ENCODE measurements around the gene RPS8. TPM values are rescaled to one million over a fixed set of nuclear protein-coding genes. Genes with fewer than 3 reads are reported as not detected.
"Not testable (repeated sequence)": the region's sequence is repeated elsewhere in the genome, so short reads cannot be mapped to it uniquely, and the experiment has no call there.

Gene RPS8
- total and polyA plus RNA-seq, 4 experiments from 2014 or later = 778 to 2,811 (median 2,025) TPM

- CTCF ChIA-PET (ENCODE audit: partially characterized antibody) = interaction anchor here (1.3 to 7.3 kb wide), 5 partner anchors 14 to 670 kb away, joined by 5 to 174 read pairs (median 9); partner anchors contain the start of genes BTBD19, DYNLT4 and PLK3
- POLR2A ChIA-PET (ENCODE audit: partially characterized antibody) = interaction anchor here (1.1 to 22.2 kb wide), 6 partner anchors 13 to 189 kb away, joined by 3 to 1564 read pairs (median 62); partner anchors contain the start of genes BTBD19, DYNLT4, HECTD3 and PLK3
- no peaks in the 10 kb centered on the region for H3K27me3 Mint-ChIP-seq
- peaks cover 31% of the 10 kb centered on the region for H3K4me1 ChIP-seq (ENCODE audit: insufficient read depth, low read length)
- no peak overlapping the region for H3K4me3 Mint-ChIP-seq
- H3K27ac Mint-ChIP-seq = peak overlapping the region in 1 of 7 donors; percentile 100
- no peak overlapping the region for H3K27ac ChIP-seq (ENCODE audit: low read depth, low read length)
- H3K36me3 ChIP-seq (ENCODE audit: insufficient read depth, low read length) = no peaks in the 10 kb centered on the region
- H3K4me3 ChIP-seq (ENCODE audit: low read length in 2 of 2) = no peak overlapping the region
- H3K4me1 Mint-ChIP-seq = peaks cover 17 to 44% (median 28%) of the 10 kb centered on the region in 4 donors
- no peaks in the 10 kb centered on the region for H3K27me3 ChIP-seq (ENCODE audit: insufficient read depth, low read length)
- DNase-seq = peak in 1 of 5 donors; percentile 35
- no peaks in the 10 kb centered on the region for H3K9me3 ChIP-seq (ENCODE audit: control insufficient read depth in 1 of 2, low read length in 2 of 2)
- peaks cover 0 to 5% of the 10 kb centered on the region in 2 donors for H3K36me3 Mint-ChIP-seq
- intact Hi-C loops (cut with micrococcal nuclease) = no loop called here
- no peaks in the 10 kb centered on the region for H3K9me3 Mint-ChIP-seq
Observed at GRCh38 chr1:44822131-44822701, 46.9 kb downstream of the RPS8 start.

GRCh38 chr1:44822981-44823451, 47.7 kb downstream of the RPS8 start:
- Mint-ChIP-seq H3K4me3 (no peak overlapping the region), H3K36me3 (peaks cover 0 to 5% of the 10 kb centered on the region in 2 donors), H3K27ac (peak overlapping the region in 3 of 7 donors; percentile 18 to 59 (median 27)), H3K4me1 (peaks cover 12 to 36% (median 22%) of the 10 kb centered on the region in 4 donors), H3K27me3 (no peaks in the 10 kb centered on the region), H3K9me3 (no peaks in the 10 kb centered on the region)
- POLR2A ChIA-PET (ENCODE audit: partially characterized antibody) = interaction anchor here (0.6 to 22.2 kb wide), 6 partner anchors 18 to 189 kb away, joined by 3 to 1564 read pairs (median 62); partner anchors contain the start of genes BTBD19, DYNLT4, HECTD3 and PLK3
- Histone ChIP-seq H3K4me1 (ENCODE audit: insufficient read depth, low read length) (peaks cover 29% of the 10 kb centered on the region), H3K9me3 (ENCODE audit: control insufficient read depth in 1 of 2, low read length in 2 of 2) (no peaks in the 10 kb centered on the region), H3K4me3 (ENCODE audit: low read length in 2 of 2) (no peak overlapping the region), H3K27ac (ENCODE audit: low read depth, low read length) (no peak overlapping the region), H3K27me3 (ENCODE audit: insufficient read depth, low read length) (no peaks in the 10 kb centered on the region), H3K36me3 (ENCODE audit: insufficient read depth, low read length) (no peaks in the 10 kb centered on the region)
- intact Hi-C loops (cut with micrococcal nuclease) = no loop called here
- no peak for DNase-seq
- CTCF ChIA-PET (ENCODE audit: partially characterized antibody) = interaction anchor here (1.0 to 7.3 kb wide), 6 partner anchors 9 to 669 kb away, joined by 3 to 174 read pairs (median 8); partner anchors contain the start of genes BTBD19, DYNLT4 and PLK3

GRCh38 chr1:44824392-44824791, 49.1 kb downstream of the RPS8 start:
- H3K27me3 ChIP-seq (ENCODE audit: insufficient read depth, low read length); H3K9me3 Mint-ChIP-seq; H3K27ac ChIP-seq (ENCODE audit: low read depth, low read length); H3K27me3 Mint-ChIP-seq; H3K9me3 ChIP-seq (ENCODE audit: control insufficient read depth in 1 of 2, low read length in 2 of 2); H3K36me3 ChIP-seq (ENCODE audit: insufficient read depth, low read length); DNase-seq; intact Hi-C loops (cut with micrococcal nuclease); H3K36me3 Mint-ChIP-seq; H3K27ac Mint-ChIP-seq; H3K4me3 Mint-ChIP-seq; H3K4me3 ChIP-seq (ENCODE audit: low read length in 2 of 2): not testable (repeated sequence)
- peaks cover 7 to 22% (median 13%) of the 10 kb centered on the region in 4 donors for H3K4me1 Mint-ChIP-seq
- POLR2A ChIA-PET (ENCODE audit: partially characterized antibody) = interaction anchor here (1.2 to 22.2 kb wide), 3 partner anchors 19 to 187 kb away, joined by 3 to 1564 read pairs (median 49); partner anchors contain the start of genes BTBD19, DYNLT4, HECTD3 and PLK3
- peaks cover 18% of the 10 kb centered on the region for H3K4me1 ChIP-seq (ENCODE audit: insufficient read depth, low read length)
- CTCF ChIA-PET (ENCODE audit: partially characterized antibody) = interaction anchor here (1.7 kb wide), 1 partner anchor 94 kb away, joined by 3 read pairs; the partner anchor contains the start of gene RNU5D-1

- H3K4me3 Mint-ChIP-seq = no peak overlapping the region
- Histone ChIP-seq H3K4me3 (ENCODE audit: low read length in 2 of 2) (no peak overlapping the region), H3K27me3 (ENCODE audit: insufficient read depth, low read length) (no peaks in the 10 kb centered on the region), H3K4me1 (ENCODE audit: insufficient read depth, low read length) (no peaks in the 10 kb centered on the region), H3K27ac (ENCODE audit: low read depth, low read length) (no peak overlapping the region), H3K36me3 (ENCODE audit: insufficient read depth, low read length) (no peaks in the 10 kb centered on the region), H3K9me3 (ENCODE audit: control insufficient read depth in 1 of 2, low read length in 2 of 2) (no peaks in the 10 kb centered on the region)
- no peaks in the 10 kb centered on the region for H3K36me3 Mint-ChIP-seq
- ChIA-PET POLR2A (ENCODE audit: partially characterized antibody) (interaction anchor here (0.8 to 22.2 kb wide), 2 partner anchors 9 to 22 kb away, joined by 4 to 1564 read pairs; partner anchors contain the start of genes BTBD19, DYNLT4 and PLK3), CTCF (ENCODE audit: partially characterized antibody) (interaction anchor here (1.6 kb wide), 1 partner anchor 9 kb away, joined by 7 read pairs; no protein-coding TSS in a partner anchor)
- no peaks in the 10 kb centered on the region for H3K27me3 Mint-ChIP-seq
- no peak for DNase-seq
- H3K9me3 Mint-ChIP-seq = no peaks in the 10 kb centered on the region
- peaks cover 0 to under 1% (median 0%) of the 10 kb centered on the region in 4 donors for H3K4me1 Mint-ChIP-seq
- intact Hi-C loops (cut with micrococcal nuclease) = no loop called here
- no peak overlapping the region for H3K27ac Mint-ChIP-seq
Observed at GRCh38 chr1:44826375-44827196, 51.2 kb downstream of the RPS8 start.

GRCh38 chr1:44827197-44828002, 52.1 kb downstream of the RPS8 start:
- H3K9me3 ChIP-seq (ENCODE audit: control insufficient read depth in 1 of 2, low read length in 2 of 2) = no peaks in the 10 kb centered on the region
- Mint-ChIP-seq H3K36me3 (no peaks in the 10 kb centered on the region), H3K4me1 (no peaks in the 10 kb centered on the region), H3K4me3 (no peak overlapping the region), H3K27me3 (no peaks in the 10 kb centered on the region), H3K9me3 (no peaks in the 10 kb centered on the region), H3K27ac (no peak overlapping the region)
- no peaks in the 10 kb centered on the region for H3K27me3 ChIP-seq (ENCODE audit: insufficient read depth, low read length)
- no peaks in the 10 kb centered on the region for H3K36me3 ChIP-seq (ENCODE audit: insufficient read depth, low read length)
- no peak for DNase-seq
- no peaks in the 10 kb centered on the region for H3K4me1 ChIP-seq (ENCODE audit: insufficient read depth, low read length)
- ChIA-PET POLR2A (ENCODE audit: partially characterized antibody) (interaction anchor here (0.8 to 22.2 kb wide), 3 partner anchors 7 to 22 kb away, joined by 4 to 1564 read pairs (median 24); partner anchors contain the start of genes BTBD19, DYNLT4 and PLK3), CTCF (ENCODE audit: partially characterized antibody) (no interaction called here)
- no peak overlapping the region for H3K4me3 ChIP-seq (ENCODE audit: low read length in 2 of 2)
- intact Hi-C loops (cut with micrococcal nuclease) = no loop called here
- no peak overlapping the region for H3K27ac ChIP-seq (ENCODE audit: low read depth, low read length)

GRCh38 chr1:44828003-44828651, 52.8 kb downstream of the RPS8 start:
- Histone ChIP-seq H3K4me1 (ENCODE audit: insufficient read depth, low read length) (no peaks in the 10 kb centered on the region), H3K4me3 (ENCODE audit: low read length in 2 of 2) (no peak overlapping the region), H3K27ac (ENCODE audit: low read depth, low read length) (no peak overlapping the region), H3K9me3 (ENCODE audit: control insufficient read depth in 1 of 2, low read length in 2 of 2) (no peaks in the 10 kb centered on the region), H3K36me3 (ENCODE audit: insufficient read depth, low read length) (no peaks in the 10 kb centered on the region), H3K27me3 (ENCODE audit: insufficient read depth, low read length) (no peaks in the 10 kb centered on the region)
- Mint-ChIP-seq H3K9me3 (no peaks in the 10 kb centered on the region), H3K27me3 (no peaks in the 10 kb centered on the region), H3K36me3 (no peaks in the 10 kb centered on the region), H3K4me3 (no peak overlapping the region), H3K4me1 (no peaks in the 10 kb centered on the region), H3K27ac (peak overlapping the region in 1 of 7 donors; percentile 74)
- DNase-seq = no peak
- intact Hi-C loops (cut with micrococcal nuclease) = no loop called here
- CTCF ChIA-PET (ENCODE audit: partially characterized antibody) = no interaction called here
- POLR2A ChIA-PET (ENCODE audit: partially characterized antibody) = interaction anchor here (4.1 to 22.2 kb wide), 2 partner anchors 8 to 23 kb away, joined by 24 to 1564 read pairs; partner anchors contain the start of genes BTBD19, DYNLT4 and PLK3
